Activated effector memory CD4-positive, alpha-beta T cell treated with Interleukin-2 at 50 U/mL for 16 hours (primary cell): Measurements from ENCODE around the gene MBNL1.

ENCODE experiments used
- DNase-seq: peaks from one replicate; pipeline ENCODE4 v3.0.0-alpha.2; 2020

The MBNL1 gene

GRCh38 chr3:152457500-152458375, 189.0 kb downstream of the MBNL1 start:
- DNase-seq: no peak

DNA sequence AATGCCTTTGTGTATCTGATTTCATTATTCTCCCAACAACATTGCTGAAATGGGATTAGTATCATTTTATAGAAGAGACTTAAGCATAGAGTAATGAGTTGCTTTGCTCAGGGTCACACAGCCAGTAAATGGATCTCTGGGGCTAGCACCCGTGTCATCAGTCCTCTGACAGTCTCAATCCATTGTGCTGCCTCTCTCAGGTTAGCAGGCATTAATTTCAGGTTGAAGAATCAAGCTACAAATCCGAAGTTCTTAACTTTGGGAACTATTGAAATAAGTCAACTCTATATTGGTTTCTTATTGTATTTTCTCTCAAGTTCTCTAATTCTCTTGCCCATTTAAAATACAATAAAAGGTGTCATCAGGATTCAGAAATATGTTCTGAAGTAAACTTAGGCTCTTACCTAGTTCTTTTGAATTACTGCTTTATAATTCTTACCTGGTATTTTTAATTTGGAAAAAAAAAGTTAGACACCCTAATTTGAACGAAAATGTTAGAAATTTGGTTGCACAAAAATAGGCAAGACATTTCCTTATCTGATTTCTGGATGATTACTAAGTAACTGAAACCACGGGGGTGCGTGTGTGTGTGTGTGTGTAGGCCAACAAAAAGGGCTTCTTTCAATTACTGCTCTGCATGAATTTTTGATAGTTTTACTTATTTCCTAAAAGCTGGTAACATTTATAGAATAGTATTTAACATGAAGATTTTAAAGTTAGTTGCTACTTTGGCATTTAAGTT, 189.8 kb downstream of the MBNL1 start:
- no peak for DNase-seq

GRCh38 chr3:152459118-152459515, 190.4 kb downstream of the MBNL1 start:
- DNase-seq: no peak

DNA sequence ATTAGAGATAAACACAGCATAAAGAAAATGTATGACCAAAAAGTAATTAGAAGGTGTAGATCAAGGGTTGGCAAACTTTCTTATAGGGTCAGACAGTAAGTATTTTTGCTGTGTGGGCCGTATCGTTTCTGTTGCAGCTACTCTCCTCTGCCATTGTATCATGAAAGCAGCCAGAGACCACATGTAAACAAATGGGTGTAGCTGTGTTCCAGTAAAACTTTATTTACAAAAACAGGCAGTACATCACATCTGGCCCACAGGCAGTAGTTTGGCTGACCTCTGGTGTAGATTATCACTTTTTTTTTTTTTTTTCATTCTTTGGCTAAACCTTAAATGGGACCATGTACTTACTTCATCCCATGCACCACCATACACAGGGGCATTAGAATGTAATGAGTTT, 190.8 kb downstream of the MBNL1 start:
- no peak for DNase-seq

GRCh38 chr3:152460936-152461335, 192.2 kb downstream of the MBNL1 start:
- no peak for DNase-seq

DNA sequence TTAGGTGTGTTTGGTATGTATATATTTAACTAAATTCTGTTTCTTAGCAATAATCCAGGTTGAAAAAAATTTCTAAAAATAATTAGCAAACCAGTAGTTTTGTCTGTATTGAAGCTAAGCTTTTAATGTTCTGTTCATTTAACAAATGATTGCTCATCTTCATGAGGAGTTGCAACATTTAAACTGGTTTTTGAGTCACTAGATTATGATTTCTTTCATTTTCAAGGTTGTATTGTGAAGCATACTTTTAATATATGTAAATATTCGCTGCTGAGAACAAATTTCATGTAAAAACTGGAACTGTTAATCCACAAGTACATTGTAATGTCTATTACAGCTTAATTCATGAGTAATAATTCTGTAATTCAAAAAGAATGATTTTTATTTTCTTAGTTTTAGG, 192.7 kb downstream of the MBNL1 start:
- DNase-seq: no peak

DNA sequence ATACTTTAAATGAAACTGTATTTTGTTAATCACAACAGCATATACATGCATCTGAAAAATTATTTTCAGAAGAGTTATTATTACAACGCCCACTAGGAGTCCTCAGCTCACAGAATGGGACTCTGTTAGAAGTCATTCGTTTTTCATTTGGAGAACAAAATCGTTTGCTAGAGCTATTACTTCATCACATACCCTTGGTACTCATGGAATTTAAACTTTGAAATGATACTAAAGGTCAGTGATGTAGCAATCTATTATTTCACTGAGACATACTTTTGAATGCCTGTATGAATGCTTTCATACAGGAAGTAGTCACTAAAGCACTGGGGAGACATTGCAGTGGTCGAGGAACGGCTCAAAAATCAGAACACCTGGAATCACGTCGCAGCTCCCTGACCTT, 198.1 kb downstream of the MBNL1 start:
- DNase-seq: no peak

DNA sequence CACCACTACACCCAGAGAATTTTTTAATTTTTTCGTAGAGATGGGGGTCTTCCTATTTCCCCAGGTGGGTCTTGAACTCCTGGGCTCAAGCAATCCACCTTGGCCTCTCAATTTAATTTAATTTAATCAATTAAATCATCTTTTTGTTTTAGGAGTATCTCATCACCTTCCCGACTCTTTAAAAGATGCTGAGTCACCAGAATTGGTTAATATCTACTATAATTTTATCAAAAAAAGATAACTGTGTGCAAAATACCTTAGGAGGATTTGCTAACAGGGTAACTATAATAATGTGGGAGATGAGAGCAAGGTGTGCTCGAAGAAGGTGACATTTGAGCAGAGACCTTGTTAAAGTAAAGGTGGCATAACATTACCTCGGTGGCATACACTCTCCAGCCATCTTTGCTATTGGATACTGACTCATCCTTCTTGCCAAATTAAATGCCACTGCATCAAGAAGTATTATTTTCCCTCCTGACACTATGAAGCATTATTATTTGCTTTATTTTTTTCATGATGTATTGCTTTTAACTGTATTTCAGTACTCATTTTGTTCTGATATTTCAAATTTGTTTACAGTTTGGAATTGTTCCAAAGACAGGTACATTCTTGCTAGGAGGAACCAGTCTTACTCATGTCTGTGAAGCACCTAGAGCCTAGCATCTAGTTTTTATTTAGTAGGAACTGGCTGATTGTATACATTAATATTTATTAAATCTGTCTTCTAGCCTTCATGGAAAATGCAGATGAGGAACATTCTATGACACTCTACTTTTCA, 200.7 kb downstream of the MBNL1 start:
- DNase-seq: no peak

DNA sequence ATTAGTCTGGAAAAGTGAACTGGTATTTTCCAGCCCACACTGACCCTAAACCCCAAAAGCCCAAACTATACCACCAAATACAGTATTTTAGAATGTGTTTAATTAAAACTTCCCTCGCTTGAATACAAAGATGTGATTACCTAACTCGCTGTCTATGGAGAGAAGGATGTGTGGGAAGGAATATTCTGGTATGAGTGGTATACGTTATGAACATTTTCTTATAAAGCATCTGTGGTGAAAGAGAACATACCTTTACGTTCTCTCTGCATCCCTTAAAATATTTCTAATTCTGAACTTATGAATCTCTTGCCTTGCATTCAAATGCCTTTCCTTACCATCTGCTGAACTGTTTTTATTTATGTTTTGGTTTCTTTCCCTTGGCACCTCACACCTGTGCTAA, 201.4 kb downstream of the MBNL1 start:
- DNase-seq: no peak

DNA sequence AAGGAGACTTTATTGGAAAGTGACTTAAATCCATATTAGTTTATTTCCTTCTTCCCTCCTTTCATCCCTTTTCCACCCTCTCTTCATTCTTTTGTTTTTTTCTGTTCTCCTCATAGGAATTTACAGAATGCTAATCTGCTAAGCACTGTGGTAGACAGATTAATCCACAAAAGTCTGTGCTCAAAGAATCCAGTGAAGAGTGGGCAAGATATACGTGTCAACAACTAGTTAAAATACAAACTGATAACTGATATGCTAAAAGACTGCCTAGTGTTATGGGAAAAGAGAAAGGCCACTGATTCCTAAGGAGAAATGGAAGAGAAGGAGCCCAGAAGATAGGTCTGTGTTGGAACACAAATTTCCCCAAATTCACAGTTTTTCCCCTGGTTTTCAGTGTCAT, 202.2 kb downstream of the MBNL1 start:
- DNase-seq: no peak

- DNase-seq: peak; percentile 46
Measured at GRCh38 chr3:152471814-152472671, 203.3 kb downstream of the MBNL1 start.

DNA sequence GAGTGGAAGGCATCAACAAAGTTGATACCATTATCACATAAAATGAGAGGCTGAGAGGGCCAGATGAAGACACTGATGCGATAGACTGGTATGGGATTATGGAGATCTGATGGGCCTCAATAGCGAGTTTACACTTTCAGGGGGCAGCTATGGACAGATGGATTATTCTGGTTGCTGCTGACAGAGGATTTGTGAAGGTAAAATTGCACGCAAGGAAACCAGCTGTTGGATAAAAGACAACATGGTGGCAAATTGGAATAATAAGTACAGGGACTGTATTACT, 203.9 kb downstream of the MBNL1 start:
- no peak for DNase-seq

- no peak for DNase-seq
Measured at GRCh38 chr3:152474585-152474984, 205.9 kb downstream of the MBNL1 start.

- no peak for DNase-seq
Measured at GRCh38 chr3:152477422-152477821, 208.7 kb downstream of the MBNL1 start.

DNA sequence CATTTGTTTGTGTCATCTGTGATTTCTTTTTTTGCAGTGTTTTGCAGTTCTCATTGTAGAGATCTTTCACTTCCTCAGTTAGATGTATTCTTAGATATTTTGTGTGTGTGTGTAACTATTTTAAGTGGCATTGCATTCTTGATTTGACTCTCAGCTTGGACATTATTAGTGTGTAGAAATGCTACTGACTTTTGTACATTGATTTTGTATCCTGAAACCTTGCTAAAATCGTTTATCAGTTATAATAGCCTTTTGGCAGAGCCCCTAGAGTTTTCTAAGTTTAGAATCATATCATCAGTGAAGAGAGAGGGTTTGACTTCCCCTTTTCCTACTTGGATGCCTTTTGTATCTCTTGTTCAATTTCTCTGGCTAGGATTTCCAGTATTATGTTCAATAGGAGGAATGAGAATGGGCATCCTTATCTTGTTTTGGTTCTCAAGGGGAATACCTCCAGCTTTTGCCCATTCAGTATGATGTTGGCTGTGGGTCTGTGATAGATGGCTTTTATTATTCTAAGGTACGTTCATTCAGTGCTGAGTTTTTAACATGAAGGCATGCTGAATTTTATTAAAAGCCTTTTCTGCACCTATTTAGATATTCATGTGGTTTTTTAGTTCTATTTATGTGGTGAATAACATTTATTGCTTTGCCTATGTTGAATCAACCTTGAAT, 211.7 kb downstream of the MBNL1 start:
- DNase-seq: no peak

- no peak for DNase-seq
Measured at GRCh38 chr3:152486364-152486763, 217.6 kb downstream of the MBNL1 start.

- DNase-seq: no peak
Measured at GRCh38 chr3:152488449-152488848, 219.7 kb downstream of the MBNL1 start.

- DNase-seq: no peak
Measured at GRCh38 chr3:152491922-152492321, 223.2 kb downstream of the MBNL1 start.

DNA sequence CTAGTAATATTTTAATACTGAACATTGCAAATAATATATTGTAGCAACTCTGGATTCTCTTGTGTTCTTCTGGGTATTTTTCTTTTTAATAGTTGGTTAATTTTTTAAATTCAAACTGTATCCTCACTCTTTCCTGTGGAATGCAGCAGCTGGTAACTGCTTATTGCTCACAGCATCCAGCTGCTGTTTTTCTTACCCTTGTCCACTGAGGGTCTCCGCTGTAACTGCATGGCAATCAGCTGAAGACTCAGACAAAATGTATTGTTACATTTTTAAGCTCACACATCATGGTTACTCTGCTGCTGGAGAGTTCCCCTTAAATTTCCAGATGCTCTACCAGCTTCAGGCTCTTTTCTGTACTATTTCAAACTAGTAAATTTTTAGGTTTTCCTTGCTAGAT, 227.6 kb downstream of the MBNL1 start:
- DNase-seq: no peak

GRCh38 chr3:152496716-152497115, 228.0 kb downstream of the MBNL1 start:
- DNase-seq: no peak

DNA sequence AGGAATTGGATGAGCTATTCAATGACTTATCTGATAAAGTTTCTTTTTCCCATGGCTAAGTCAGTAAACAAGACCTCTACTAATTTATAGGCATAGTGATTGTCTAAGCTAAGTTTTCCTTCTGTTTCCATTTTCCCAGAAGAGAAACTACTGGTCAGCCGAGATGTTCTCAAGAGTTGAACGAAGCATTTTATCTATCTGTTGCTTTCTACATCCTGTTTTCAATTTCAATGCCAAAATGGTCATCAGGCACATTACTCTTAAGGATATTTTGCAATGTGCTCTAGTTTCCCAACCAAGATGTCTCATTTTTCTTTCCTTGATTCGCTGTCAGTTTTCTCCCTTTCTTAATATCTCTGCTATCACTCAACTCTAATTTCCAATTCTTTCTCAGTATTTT, 228.7 kb downstream of the MBNL1 start:
- no peak for DNase-seq

- no peak for DNase-seq
Measured at GRCh38 chr3:152497890-152498289, 229.2 kb downstream of the MBNL1 start.
